Skin epidermis (tissue), 12 donors: Measurements from ENCODE around the gene HNRNPC.
"Not testable (repeated sequence)": the region's sequence is repeated elsewhere in the genome, so short reads cannot be mapped to it uniquely, and the experiment has no call there.

Experiments used
- H3K27ac ChIP-seq, 21 experiments: fragments of 200-600 bp; sonication (generic) in 11 of 21; one replicate each; pipeline ENCODE4 v1.5.0; 2020; ENCODE audit warnings: mild to moderate bottlenecking in 3 of 21, inconsistent platforms in 2 of 21, moderate library complexity in 2 of 21
- H3K4me3 ChIP-seq, 7 experiments: fragments of 200-600 bp; sonication (generic) in 2 of 7; one replicate each; pipeline ENCODE4 v1.5.0; 2020; ENCODE audit warnings: inconsistent platforms in 2 of 7, mild to moderate bottlenecking in 2 of 7, moderate library complexity in 1 of 7

Gene HNRNPC

GRCh38 chr14:21201732-21202462 lies 67.3 kb downstream of the HNRNPC start:
- no peak overlapping the region for H3K27ac ChIP-seq
- no peak overlapping the region for H3K4me3 ChIP-seq

- H3K27ac ChIP-seq = no peak overlapping the region
- H3K4me3 ChIP-seq = no peak overlapping the region
These were observed 68.3 kb downstream of the HNRNPC start for GRCh38 chr14:21200752-21201461.

GRCh38 chr14:21199611-21200560 lies 69.4 kb downstream of the HNRNPC start:
- H3K27ac ChIP-seq = no peak overlapping the region
- no peak overlapping the region for H3K4me3 ChIP-seq

DNA sequence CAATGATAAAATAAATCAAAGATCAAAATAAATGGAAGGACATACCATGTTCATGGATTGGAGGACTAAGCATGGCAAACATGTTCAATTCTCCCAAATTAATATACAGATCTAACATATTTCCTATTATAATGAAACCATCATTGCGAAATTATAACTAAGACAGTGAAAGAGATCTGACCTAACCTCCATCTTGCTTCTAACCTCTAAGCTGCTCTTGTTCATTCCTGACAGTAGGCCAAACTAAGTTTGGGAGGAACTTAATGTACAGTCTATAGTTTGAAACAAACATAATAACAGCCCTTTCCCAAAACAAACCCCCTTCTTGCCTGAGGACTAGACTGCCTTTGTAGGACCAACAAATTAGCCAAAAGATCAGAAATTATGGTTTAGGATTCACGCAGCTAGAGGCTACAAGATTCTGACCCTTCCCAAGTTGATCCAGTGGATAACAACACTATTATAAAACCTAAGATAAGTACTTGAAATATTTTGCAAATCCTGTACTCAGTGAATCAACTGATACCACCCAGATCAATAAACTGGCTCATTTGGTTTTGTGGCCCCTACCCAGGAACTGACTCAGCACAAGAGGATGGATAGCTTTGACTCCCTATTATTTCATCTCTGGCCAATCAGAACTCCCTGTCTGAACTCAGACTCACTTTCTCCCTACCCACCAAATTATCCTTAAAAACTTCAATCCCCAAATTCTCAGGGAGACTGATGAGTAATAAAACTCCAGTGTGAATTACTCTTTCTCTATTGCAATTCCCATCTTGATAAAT lies 71.6 kb downstream of the HNRNPC start:
- Histone ChIP-seq H3K4me3 (no peak overlapping the region), H3K27ac (no peak overlapping the region)

- H3K4me3 ChIP-seq = no peak overlapping the region
- no peak overlapping the region for H3K27ac ChIP-seq
These were observed 74.6 kb downstream of the HNRNPC start for GRCh38 chr14:21194597-21194996.

GRCh38 chr14:21192875-21193535 lies 76.2 kb downstream of the HNRNPC start:
- Histone ChIP-seq H3K4me3 (no peak overlapping the region), H3K27ac (no peak overlapping the region)

DNA sequence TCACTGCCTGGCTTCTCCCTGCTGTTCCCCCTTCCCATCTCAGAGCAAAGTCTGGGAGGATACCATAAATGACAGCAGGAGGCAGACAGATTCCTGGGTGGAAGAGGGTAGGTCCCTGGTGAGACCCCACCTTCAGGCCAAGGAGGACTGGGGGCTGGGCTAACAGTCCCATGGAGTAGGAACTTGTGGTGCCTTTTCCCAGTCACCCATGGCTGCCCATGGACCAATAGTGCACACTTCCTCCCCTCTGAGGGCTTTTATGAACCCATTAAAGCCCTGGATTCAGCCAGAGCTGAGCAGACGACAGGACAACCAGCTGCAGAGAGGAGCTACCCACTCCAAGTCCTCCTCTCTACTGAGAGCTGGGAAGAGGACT lies 76.8 kb downstream of the HNRNPC start:
- Histone ChIP-seq H3K4me3 (peak overlapping the region in 4 of 7 experiments; percentile 12 to 41 (median 22)), H3K27ac (no peak overlapping the region)

- no peak overlapping the region for H3K27ac ChIP-seq
- peak overlapping the region in 5 of 7 experiments; percentile 10 to 41 (median 15) for H3K4me3 ChIP-seq
These were observed 77.3 kb downstream of the HNRNPC start for GRCh38 chr14:21191809-21192446.

GRCh38 chr14:21191261-21191808 lies 77.9 kb downstream of the HNRNPC start:
- peak overlapping the region in 3 of 7 experiments; percentile 15 to 41 (median 30) for H3K4me3 ChIP-seq
- no peak overlapping the region for H3K27ac ChIP-seq

GRCh38 chr14:21185491-21185890 lies 83.8 kb downstream of the HNRNPC start:
- no peak overlapping the region for H3K27ac ChIP-seq
- no peak overlapping the region for H3K4me3 ChIP-seq

- Histone ChIP-seq H3K4me3 (no peak overlapping the region), H3K27ac (no peak overlapping the region)
These were observed 85.0 kb downstream of the HNRNPC start for GRCh38 chr14:21184254-21184653.

GRCh38 chr14:21182166-21182565 lies 87.1 kb downstream of the HNRNPC start:
- Histone ChIP-seq H3K4me3 (no peak overlapping the region), H3K27ac (no peak overlapping the region)

DNA sequence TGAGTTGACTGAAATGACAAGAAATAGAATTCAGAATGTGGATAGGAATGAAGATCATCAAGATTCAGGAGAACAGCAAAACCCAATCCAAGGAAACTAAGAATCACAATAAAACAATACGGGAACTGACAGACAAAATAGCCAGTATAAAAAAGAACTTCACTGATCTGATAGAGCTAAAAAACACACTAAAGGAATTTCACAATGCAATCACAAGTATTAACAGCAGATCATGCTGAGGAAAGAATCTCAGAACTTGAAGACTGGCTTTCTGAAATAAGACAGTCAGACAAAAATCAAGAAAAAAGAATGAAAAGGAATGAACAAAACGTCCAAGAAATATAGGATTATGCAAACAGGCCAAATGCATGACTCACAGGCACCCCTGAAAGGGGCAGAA lies 98.1 kb downstream of the HNRNPC start:
- Histone ChIP-seq H3K27ac (no peak overlapping the region), H3K4me3 (no peak overlapping the region)

DNA sequence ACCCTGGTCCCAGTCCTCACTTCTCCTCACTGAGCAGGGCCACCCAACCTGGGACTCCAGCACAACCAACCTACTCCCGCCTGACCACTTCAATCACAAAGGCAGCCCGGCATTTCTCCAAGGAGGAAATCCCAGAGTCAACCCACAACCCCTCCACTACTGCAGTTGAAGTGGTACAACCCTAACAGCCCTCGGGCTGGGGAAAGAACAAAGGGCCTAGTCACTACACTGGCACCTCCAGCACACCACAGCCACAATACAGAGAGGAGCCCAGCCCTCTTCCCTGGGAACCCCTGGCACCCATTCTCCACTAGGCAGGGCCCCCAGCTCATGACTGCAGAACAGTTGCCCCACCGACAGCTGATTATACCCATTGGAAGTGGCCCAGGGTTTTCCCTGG lies 99.7 kb downstream of the HNRNPC start:
- Histone ChIP-seq H3K27ac (no peak overlapping the region), H3K4me3 (no peak overlapping the region)

DNA sequence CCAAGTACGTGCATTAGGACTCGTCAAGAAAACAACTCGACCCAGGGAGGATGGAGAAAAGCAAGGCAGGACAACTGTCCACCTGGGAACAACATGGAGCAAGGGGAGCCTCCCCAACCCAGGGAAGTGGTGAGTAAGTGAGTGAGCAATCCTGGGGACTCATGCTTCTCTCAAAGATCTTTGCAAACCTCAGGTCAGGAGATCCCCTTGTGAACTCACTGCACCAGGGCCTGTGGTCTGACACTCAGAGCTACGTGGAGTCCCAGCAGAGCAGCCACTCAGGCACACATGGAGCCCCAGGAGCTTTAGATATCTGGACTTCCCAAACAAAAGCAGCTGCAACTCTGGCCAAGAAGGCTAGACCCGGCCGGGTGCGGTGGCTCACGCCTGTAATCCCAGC lies 101.2 kb downstream of the HNRNPC start:
- H3K4me3 ChIP-seq = no peak overlapping the region
- no peak overlapping the region for H3K27ac ChIP-seq

GRCh38 chr14:21165670-21166069 lies 103.6 kb downstream of the HNRNPC start:
- H3K4me3 ChIP-seq, H3K27ac ChIP-seq: not testable (repeated sequence)

DNA sequence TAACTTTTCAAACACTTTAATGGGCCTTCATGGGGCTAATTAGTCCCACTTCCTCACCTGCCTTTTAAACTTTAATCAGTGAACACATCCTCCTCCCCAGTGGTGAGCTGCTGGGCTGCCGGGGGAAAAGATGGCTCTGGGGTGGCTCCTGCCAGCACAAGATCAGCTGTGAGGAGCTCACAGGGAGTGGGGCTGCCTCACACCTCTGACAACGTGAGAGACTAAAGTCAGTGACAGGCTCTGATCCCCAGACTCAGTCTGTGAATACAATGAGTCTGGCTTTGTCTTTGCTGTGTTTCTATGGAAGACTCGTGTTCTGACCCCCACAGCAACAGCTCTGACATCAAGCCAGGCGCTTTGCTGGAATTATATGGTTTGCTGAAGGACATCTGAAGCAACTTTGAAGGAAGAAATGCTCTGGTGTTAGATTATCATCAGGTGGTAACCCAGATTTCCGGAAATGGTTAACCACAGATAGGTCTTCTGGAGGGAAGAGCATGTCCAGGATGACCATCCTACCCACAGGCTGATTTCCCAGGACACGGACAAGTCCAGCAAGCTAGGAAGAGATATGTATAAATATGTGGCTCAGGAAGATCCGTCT lies 104.1 kb downstream of the HNRNPC start:
- not testable (repeated sequence) for H3K4me3 ChIP-seq

GRCh38 chr14:21163871-21164291 lies 105.4 kb downstream of the HNRNPC start:
- no peak overlapping the region for H3K4me3 ChIP-seq
- H3K27ac ChIP-seq = no peak overlapping the region

More for the DNA sequence above, 104.1 kb downstream of the HNRNPC start:
- not testable (repeated sequence) for H3K27ac ChIP-seq
